Left ventricle myocardium inferior (tissue), 1 donor: ENCODE data around the gene IQGAP2. TPM values are rescaled to one million over a fixed set of nuclear protein-coding genes. Genes with fewer than 3 reads are reported as not detected.
"Not testable (repeated sequence)": the region's sequence is repeated elsewhere in the genome, so short reads cannot be mapped to it uniquely, and the experiment has no call there.

Experiments used
- DNase-seq: peaks from one replicate; pipeline ENCODE4 v3.0.0-alpha.2; 2020
- H3K27ac ChIP-seq: fragments of 200-600 bp; replicated peaks from 2 replicates; pipeline ENCODE4 v1.8.0; 2021
- H3K27me3 ChIP-seq: fragments of 200-600 bp; 2 replicates; pipeline ENCODE4 v1.8.0; 2021; ENCODE audit warnings: low read depth
- H3K36me3 ChIP-seq: fragments of 200-600 bp; 2 replicates; pipeline ENCODE4 v1.8.0; 2021
- H3K4me1 ChIP-seq: fragments of 200-600 bp; 2 replicates; pipeline ENCODE4 v1.8.0; 2021
- H3K4me3 ChIP-seq: fragments of 200-600 bp; 2 replicates; pipeline ENCODE4 v1.8.0; 2021; ENCODE audit warnings: mild to moderate bottlenecking, moderate library complexity
- H3K9me3 ChIP-seq: fragments of 200-600 bp; replicated peaks from 2 replicates; pipeline ENCODE4 v1.8.0; 2021
- CTCF ChIP-seq: fragments of 200-600 bp; IDR thresholded peaks from 2 replicates; pipeline ENCODE4 v1.8.0; 2021; ENCODE audit warnings: antibody characterized with exemption, mild to moderate bottlenecking, borderline replicate concordance
- intact Hi-C: fragments of 100-400 bp; cut with micrococcal nuclease; formaldehyde crosslinking; loops from one replicate; pipeline ENCODE4 v1.11.0; 2022
- total RNA-seq: library from RNA; stranded (reverse); fragmentation: NEBNext Ultra II Directional; extraction: Animal tissue kit (Norgen Biotek cat#: 25700); gene quantifications from one replicate; pipeline ENCODE4 v1.2.1, GENCODE V29; 2021
- donor health status: DM: no; HTN: yes; CAD: no; lungs with severe emphysema.

IQGAP2 gene
- total RNA-seq, 1 donor from 2014 or later: 4.1 TPM

GRCh38 chr5:76427206-76428140, 24.4 kb downstream of the IQGAP2 start:
- intact Hi-C loops: no loop called here
- no peak overlapping the region for H3K27ac ChIP-seq
- H3K4me3 ChIP-seq: no peak overlapping the region
- H3K27me3 ChIP-seq: no peaks in the 10 kb centered on the region
- TF ChIP-seq CTCF: no peak
- no peaks in the 10 kb centered on the region for H3K4me1 ChIP-seq
- DNase-seq: no peak
- H3K9me3 ChIP-seq: no peaks in the 10 kb centered on the region
- no peaks in the 10 kb centered on the region for H3K36me3 ChIP-seq

GRCh38 chr5:76428550-76428949, 25.5 kb downstream of the IQGAP2 start:
- H3K27me3 ChIP-seq, DNase-seq, H3K9me3 ChIP-seq, H3K36me3 ChIP-seq, H3K27ac ChIP-seq, H3K4me3 ChIP-seq, H3K4me1 ChIP-seq, intact Hi-C loops: not testable (repeated sequence)

GRCh38 chr5:76433261-76433660, 30.2 kb downstream of the IQGAP2 start:
- Histone ChIP-seq H3K27ac (no peak overlapping the region), H3K4me1 (no peaks in the 10 kb centered on the region), H3K4me3 (no peak overlapping the region), H3K9me3 (peaks cover 19% of the 10 kb centered on the region), H3K36me3 (no peaks in the 10 kb centered on the region), H3K27me3 (no peaks in the 10 kb centered on the region)
- DNase-seq: no peak
- intact Hi-C loops: no loop called here
- no peak for TF ChIP-seq CTCF

- H3K27ac ChIP-seq, H3K4me3 ChIP-seq, DNase-seq, intact Hi-C loops, H3K36me3 ChIP-seq, H3K27me3 ChIP-seq, H3K4me1 ChIP-seq: not testable (repeated sequence)
- peaks cover 29% of the 10 kb centered on the region for H3K9me3 ChIP-seq
Observed at GRCh38 chr5:76437507-76437906, 34.4 kb downstream of the IQGAP2 start.

GRCh38 chr5:76438025-76438424, 34.9 kb downstream of the IQGAP2 start:
- no peaks in the 10 kb centered on the region for H3K27me3 ChIP-seq
- no peak for TF ChIP-seq CTCF
- peaks cover 29% of the 10 kb centered on the region for H3K9me3 ChIP-seq
- H3K27ac ChIP-seq: no peak overlapping the region
- H3K36me3 ChIP-seq: no peaks in the 10 kb centered on the region
- H3K4me1 ChIP-seq: no peaks in the 10 kb centered on the region
- H3K4me3 ChIP-seq: no peak overlapping the region
- DNase-seq: no peak
- intact Hi-C loops: no loop called here

- no peak overlapping the region for H3K27ac ChIP-seq
Observed at GRCh38 chr5:76439201-76439600, 36.1 kb downstream of the IQGAP2 start.

More at GRCh38 chr5:76439201-76439600, 36.1 kb downstream of the IQGAP2 start:
- Histone ChIP-seq H3K9me3 (peaks cover 29% of the 10 kb centered on the region), H3K36me3 (no peaks in the 10 kb centered on the region), H3K4me3 (no peak overlapping the region), H3K4me1 (no peaks in the 10 kb centered on the region), H3K27me3 (no peaks in the 10 kb centered on the region)
- no peak for DNase-seq
- TF ChIP-seq CTCF: no peak
- intact Hi-C loops: no loop called here
